Astrocyte (in vitro differentiated cells and primary cell): ENCODE results near the gene TMEM150A. TPM values are rescaled to one million over a fixed set of nuclear protein-coding genes. Genes with fewer than 3 reads are reported as not detected.

Experiments
- DNase-seq: peaks from one replicate; pipeline ENCODE4 v3.0.0-alpha.2; 2010; ENCODE audit warnings: low read depth
- FAIRE-seq: peaks from 2 replicates; lab custom pipeline; 2011; peaks lifted over from hg19 to GRCh38; lab: Jason Lieb, UNC
- H2AFZ ChIP-seq: 2 replicates; pipeline ENCODE4 v1.6.0; 2012; ENCODE audit warnings: low read depth, low read length, inconsistent platforms
- H3K27ac ChIP-seq: 2 replicates; pipeline ENCODE4 v1.5.1; 2011; ENCODE audit warnings: low read depth, low read length, inconsistent platforms
- H3K27me3 ChIP-seq: 2 replicates; pipeline ENCODE4 v1.6.0; 2011; ENCODE audit warnings: low read length, inconsistent platforms; ENCODE audit not compliant: insufficient read depth
- H3K36me3 ChIP-seq: 2 replicates; pipeline ENCODE4 v1.5.1; 2011; ENCODE audit warnings: low read length, inconsistent platforms; ENCODE audit not compliant: insufficient read depth
- H3K4me1 ChIP-seq: 2 replicates; pipeline ENCODE4 v1.5.1; 2011; ENCODE audit warnings: low read length, inconsistent platforms; ENCODE audit not compliant: insufficient read depth
- H3K4me2 ChIP-seq: 2 replicates; pipeline ENCODE4 v1.6.0; 2012; ENCODE audit warnings: low read length, inconsistent platforms
- H3K4me3 ChIP-seq: 2 replicates; pipeline ENCODE4 v1.5.1; 2011; ENCODE audit warnings: low read depth, mild to moderate bottlenecking, low read length, inconsistent platforms; ENCODE audit not compliant: insufficient read depth
- H3K79me2 ChIP-seq: 2 replicates; pipeline ENCODE4 v1.6.0; 2012; ENCODE audit warnings: mild to moderate bottlenecking, low read length, inconsistent platforms; ENCODE audit not compliant: insufficient read depth
- H3K9ac ChIP-seq: 2 replicates; pipeline ENCODE4 v1.6.0; 2012; ENCODE audit warnings: mild to moderate bottlenecking, low read length, inconsistent platforms
- H3K9me3 ChIP-seq: 2 replicates; pipeline ENCODE4 v1.5.1; 2012; ENCODE audit warnings: low read depth, mild to moderate bottlenecking, low read length, inconsistent platforms; ENCODE audit not compliant: insufficient read depth
- H4K20me1 ChIP-seq: 2 replicates; pipeline ENCODE4 v1.6.0; 2012; ENCODE audit warnings: low read length, inconsistent platforms; ENCODE audit not compliant: insufficient read depth
- H3K27ac Mint-ChIP-seq: one replicate; pipeline ENCODE4 v1.8.0; 2021; ENCODE audit warnings: mild to moderate bottlenecking, mixed read lengths; ENCODE audit not compliant: unreplicated experiment
- H3K27me3 Mint-ChIP-seq: one replicate; pipeline ENCODE4 v1.8.0; 2021; ENCODE audit warnings: low read depth, mixed read lengths; ENCODE audit not compliant: unreplicated experiment
- H3K36me3 Mint-ChIP-seq: one replicate; pipeline ENCODE4 v1.8.0; 2021; ENCODE audit warnings: low read depth, mixed read lengths; ENCODE audit not compliant: unreplicated experiment
- H3K4me1 Mint-ChIP-seq: one replicate; pipeline ENCODE4 v1.8.0; 2021; ENCODE audit warnings: low read depth, mixed read lengths; ENCODE audit not compliant: unreplicated experiment
- H3K4me3 Mint-ChIP-seq: one replicate; pipeline ENCODE4 v1.8.0; 2021; ENCODE audit warnings: mild to moderate bottlenecking, moderate library complexity, mixed read lengths; ENCODE audit not compliant: unreplicated experiment
- H3K9me3 Mint-ChIP-seq: one replicate; pipeline ENCODE4 v1.8.0; 2021; ENCODE audit warnings: mild to moderate bottlenecking, mixed read lengths; ENCODE audit not compliant: unreplicated experiment
- CTCF ChIP-seq: IDR thresholded peaks from 2 replicates; pipeline ENCODE4 v1.5.1; 2011; ENCODE audit warnings: low read depth, mild to moderate bottlenecking, inconsistent platforms, low read length, moderate library complexity; ENCODE audit not compliant: insufficient read depth
- EZH2 ChIP-seq: IDR thresholded peaks from 2 replicates; pipeline ENCODE4 v1.6.1; 2012; ENCODE audit warnings: mild to moderate bottlenecking, low read length, inconsistent platforms; ENCODE audit not compliant: insufficient read depth
- total RNA-seq: library from RNA; stranded (reverse); gene quantifications from 2 replicates; pipeline ENCODE4 v1.2.1, GENCODE V29; 2021

Gene TMEM150A
- total RNA-seq, 1 donor from 2014 or later, result 20.4 TPM

- Mint-ChIP-seq H3K4me3 (no peak overlapping the region), H3K27me3 (no peaks in the 10 kb centered on the region), H3K36me3 (peaks cover 25% of the 10 kb centered on the region), H3K9me3 (no peaks in the 10 kb centered on the region), H3K4me1 (peaks cover 3% of the 10 kb centered on the region), H3K27ac (no peak overlapping the region)
- H3K9me3 ChIP-seq, result no peaks in the 10 kb centered on the region
- H3K4me2 ChIP-seq, result no peak overlapping the region
- TF ChIP-seq EZH2 (no peak), CTCF (no peak)
- H2AFZ ChIP-seq, result no peak overlapping the region
- FAIRE-seq (no peak), DNase-seq (no peak)
- no peak overlapping the region for H3K4me3 ChIP-seq
- peaks cover 36% of the 10 kb centered on the region for H3K36me3 ChIP-seq
- no peak overlapping the region for H3K9ac ChIP-seq
- no peak overlapping the region for H3K27ac ChIP-seq
- peaks cover 34% of the 10 kb centered on the region for H3K4me1 ChIP-seq
- no peaks in the 10 kb centered on the region for H3K27me3 ChIP-seq
- H4K20me1 ChIP-seq, result peaks cover 3% of the 10 kb centered on the region
- no peaks in the 10 kb centered on the region for H3K79me2 ChIP-seq
Measured at GRCh38 chr2:85651097-85651496, 48.6 kb upstream of the TMEM150A start.

GRCh38 chr2:85650456-85650855 is 48.0 kb upstream of the TMEM150A start:
- Histone ChIP-seq H3K4me1 (peaks cover 28% of the 10 kb centered on the region), H4K20me1 (peaks cover 3% of the 10 kb centered on the region), H3K27me3 (no peaks in the 10 kb centered on the region), H3K9me3 (no peaks in the 10 kb centered on the region), H3K9ac (no peak overlapping the region), H3K36me3 (peaks cover 42% of the 10 kb centered on the region), H3K4me3 (no peak overlapping the region), H2AFZ (no peak overlapping the region), H3K4me2 (no peak overlapping the region), H3K79me2 (no peaks in the 10 kb centered on the region), H3K27ac (no peak overlapping the region)
- H3K9me3 Mint-ChIP-seq, result no peaks in the 10 kb centered on the region
- H3K4me3 Mint-ChIP-seq, result no peak overlapping the region
- FAIRE-seq, result no peak
- no peak overlapping the region for H3K27ac Mint-ChIP-seq
- no peak for TF ChIP-seq CTCF
- TF ChIP-seq EZH2, result no peak
- no peaks in the 10 kb centered on the region for H3K27me3 Mint-ChIP-seq
- no peak for DNase-seq
- H3K36me3 Mint-ChIP-seq, result peaks cover 22% of the 10 kb centered on the region
- no peaks in the 10 kb centered on the region for H3K4me1 Mint-ChIP-seq

GRCh38 chr2:85649201-85650190 is 47.0 kb upstream of the TMEM150A start:
- Mint-ChIP-seq H3K27ac (no peak overlapping the region), H3K36me3 (peaks cover 22% of the 10 kb centered on the region), H3K4me1 (no peaks in the 10 kb centered on the region), H3K4me3 (no peak overlapping the region), H3K9me3 (no peaks in the 10 kb centered on the region), H3K27me3 (no peaks in the 10 kb centered on the region)
- TF ChIP-seq CTCF (no peak), EZH2 (no peak)
- H3K27me3 ChIP-seq, result no peaks in the 10 kb centered on the region
- peak overlapping the region; percentile 40 for H3K4me2 ChIP-seq
- no peak for FAIRE-seq
- no peaks in the 10 kb centered on the region for H3K9me3 ChIP-seq
- H3K4me1 ChIP-seq, result peaks cover 26% of the 10 kb centered on the region
- H3K4me3 ChIP-seq, result no peak overlapping the region
- H3K79me2 ChIP-seq, result no peaks in the 10 kb centered on the region
- H3K9ac ChIP-seq, result no peak overlapping the region
- DNase-seq, result peak; percentile 40
- H3K36me3 ChIP-seq, result peaks cover 49% of the 10 kb centered on the region
- no peak overlapping the region for H2AFZ ChIP-seq
- H3K27ac ChIP-seq, result peak overlapping the region; percentile 22
- H4K20me1 ChIP-seq, result peaks cover 3% of the 10 kb centered on the region
